Measurements from ENCODE around the gene HSF5.
"Not testable (repeated sequence)": the region's sequence is repeated elsewhere in the genome, so short reads cannot be mapped to it uniquely, and the experiment has no call there.

The HSF5 gene

GRCh38 chr17:58515286-58515685, 27.1 kb upstream of the HSF5 start:
- DNase-seq, result no peak

- no peak for DNase-seq
Measured at GRCh38 chr17:58514770-58515157, 26.6 kb upstream of the HSF5 start.

GRCh38 chr17:58513965-58514769, 26.0 kb upstream of the HSF5 start, which contains the start of gene MTMR4:
Gene MTMR4, minus strand, starts transcription at chr17:58514638. Its CDS starts 231 bp downstream, at chr17:58514407.
- DNase-seq, result peak; percentile 95

GRCh38 chr17:58513267-58513964, 25.2 kb upstream of the HSF5 start:
- DNase-seq, result peak; percentile 59

GRCh38 chr17:58510075-58510474, 21.9 kb upstream of the HSF5 start:
- DNase-seq, result no peak

GRCh38 chr17:58508341-58509067, 20.3 kb upstream of the HSF5 start:
- no peak for DNase-seq

- no peak for DNase-seq
Measured at GRCh38 chr17:58507123-58507634, 19.0 kb upstream of the HSF5 start.

- DNase-seq, result no peak
Measured at GRCh38 chr17:58506354-58507080, 18.3 kb upstream of the HSF5 start.

GRCh38 chr17:58504826-58505351, 16.7 kb upstream of the HSF5 start:
- DNase-seq, result no peak

- DNase-seq, result no peak
Measured at GRCh38 chr17:58503866-58504265, 15.7 kb upstream of the HSF5 start.

GRCh38 chr17:58503134-58503533, 14.9 kb upstream of the HSF5 start:
- not testable (repeated sequence) for DNase-seq

GRCh38 chr17:58501451-58501850, 13.2 kb upstream of the HSF5 start:
- DNase-seq, result no peak

- DNase-seq, result no peak
Measured at GRCh38 chr17:58498177-58498828, 10.1 kb upstream of the HSF5 start.

- DNase-seq, result no peak
Measured at GRCh38 chr17:58493506-58493905, 5.3 kb upstream of the HSF5 start.

GRCh38 chr17:58492238-58493121, 4.3 kb upstream of the HSF5 start:
- DNase-seq, result no peak

GRCh38 chr17:58491510-58492045, 3.4 kb upstream of the HSF5 start:
- no peak for DNase-seq

- DNase-seq, result no peak
Measured at GRCh38 chr17:58488428-58488890, 251 bp upstream of the HSF5 start.

GRCh38 chr17:58484600-58484999, 3.6 kb downstream of the HSF5 start:
- no peak for DNase-seq

GRCh38 chr17:58481798-58482197, 6.4 kb downstream of the HSF5 start:
- DNase-seq, result not testable (repeated sequence)

GRCh38 chr17:58480090-58480489, 8.1 kb downstream of the HSF5 start:
- no peak for DNase-seq

All from NCI-H69 (cell line).